HepG2 (cell line): ENCODE measurements around the gene ELAVL3. TPM values are rescaled to one million over a fixed set of nuclear protein-coding genes. Genes with fewer than 3 reads are reported as not detected.

Experiments
- AHR ChIP-seq: IDR thresholded peaks from 2 replicates; pipeline ENCODE4 v1.6.1; 2018; ENCODE audit warnings: missing genetic modification reagents, missing compliant biosample characterization
- DMTF1 ChIP-seq: sonication (generic); formaldehyde crosslinking; IDR thresholded peaks from 2 replicates; pipeline ENCODE4 v1.4.0; 2020; ENCODE audit warnings: mild to moderate bottlenecking, missing genetic modification reagents
- ELF1 ChIP-seq: sonication (generic); formaldehyde crosslinking; IDR thresholded peaks from 2 replicates; pipeline ENCODE4 v1.4.0; 2020; ENCODE audit warnings: missing genetic modification reagents
- HDAC6 ChIP-seq: fragments of 200-600 bp; sonication (generic); IDR thresholded peaks from 2 replicates; pipeline ENCODE4 v1.7.0; 2017; ENCODE audit warnings: mild to moderate bottlenecking, antibody characterized with exemption, low read length, low read depth
- KAT7 ChIP-seq: IDR thresholded peaks from 2 replicates; pipeline ENCODE4 v1.6.1; 2018; ENCODE audit warnings: borderline replicate concordance, missing compliant biosample characterization
- KDM5A ChIP-seq: fragments of 200-600 bp; sonication (generic); IDR thresholded peaks from 2 replicates; pipeline ENCODE4 v1.7.0; 2018; ENCODE audit warnings: antibody characterized with exemption, mild to moderate bottlenecking, low read length, borderline replicate concordance
- MIER3 ChIP-seq: IDR thresholded peaks from 2 replicates; pipeline ENCODE4 v1.6.1; 2016; ENCODE audit warnings: missing compliant biosample characterization, borderline replicate concordance
- NFATC3 ChIP-seq: sonication (generic); formaldehyde crosslinking; IDR thresholded peaks from 2 replicates; pipeline ENCODE4 v1.5.1; 2020; ENCODE audit warnings: mild to moderate bottlenecking, missing genetic modification reagents
- SRSF9 ChIP-seq: fragments of 200-400 bp; formaldehyde crosslinking; IDR thresholded peaks from 2 replicates; pipeline ENCODE4 v1.6.1; 2018; ENCODE audit warnings: borderline replicate concordance, mild to moderate bottlenecking, low read depth, low read length; ENCODE audit not compliant: insufficient read depth, poor library complexity, severe bottlenecking
- TAF15 ChIP-seq: fragments of 200-400 bp; formaldehyde crosslinking; IDR thresholded peaks from one replicate; pipeline ENCODE4 v1.6.1; 2018; ENCODE audit warnings: mild to moderate bottlenecking, low read depth, low read length; ENCODE audit not compliant: poor library complexity, severe bottlenecking
- TERF1 ChIP-seq: sonication (generic); formaldehyde crosslinking; IDR thresholded peaks from 2 replicates; pipeline ENCODE4 v1.8.0; 2022; ENCODE audit warnings: mild to moderate bottlenecking, missing genetic modification reagents, moderate library complexity
- ZBTB40 ChIP-seq, 2 experiments: fragments of 450-650 bp in 1 of 2; sonication (generic) in 1 of 2; formaldehyde crosslinking in 1 of 2; IDR thresholded peaks; 2 replicates each; pipeline versions ENCODE4 v1.6.1 to v1.8.0; 2016 to 2022; ENCODE audit warnings: antibody characterized with exemption in 1 of 2, mild to moderate bottlenecking in 1 of 2, missing genetic modification reagents in 1 of 2
- ZFP37 ChIP-seq: sonication (generic); formaldehyde crosslinking; IDR thresholded peaks from 2 replicates; pipeline ENCODE4 v1.4.0; 2020; ENCODE audit warnings: missing genetic modification reagents, borderline replicate concordance
- ZMAT3 ChIP-seq: sonication (generic); formaldehyde crosslinking; conservative IDR thresholded peaks from 2 replicates; pipeline ENCODE4 v1.7.0; 2021; ENCODE audit warnings: missing genetic modification reagents
- ZNF790 ChIP-seq: sonication (generic); formaldehyde crosslinking; IDR thresholded peaks from 2 replicates; pipeline ENCODE4 v1.8.0; 2022; ENCODE audit warnings: missing genetic modification reagents, mild to moderate bottlenecking, borderline replicate concordance
- polyA plus RNA-seq, 8 experiments: library from polyadenylated mRNA; depleted of rRNA in 3 of 8; stranded (reverse) in 7 of 8; unstranded in 1 of 8; fragments of >200 nt; fragmentation: Illumina TruSeq in 4 of 8; extraction: Trizol in 4 of 8; gene quantifications; 2 replicates each; pipeline versions ENCODE4 v1.2.1 to v1.2.3, GENCODE V29; 2011 to 2016; ENCODE audit warnings: low read depth in 4 of 8, missing spikeins in 1 of 8, mixed read lengths in 1 of 8; ENCODE audit not compliant: insufficient read depth in 1 of 8
- total RNA-seq, 5 experiments: library from RNA; depleted of rRNA; stranded (reverse); fragments of >200 nt; fragmentation: Illumina TruSeq; extraction: Trizol; gene quantifications; 2 replicates each; pipeline ENCODE4 v1.2.3, GENCODE V29; 2016; ENCODE audit warnings: low read depth in 1 of 5

The ELAVL3 gene
- total and polyA plus RNA-seq, 2 of the 13 experiments (the other 11 are each of a cell fraction or from before 2014, with no cell fraction given): 0.03 TPM; not detected in 1

GRCh38 chr19:11482384-11483050 is 1.7 kb upstream of the ELAVL3 start (continued):
- TF ChIP-seq SRSF9 (no peak), TERF1 (no peak), ZBTB40 (IDR thresholded peaks at IDR 0.05) (no peak), ZBTB40 (CRISPR knock-in tag; IDR thresholded peaks at IDR 0.05) (no peak; the same call in 1 of the 2 replicates), ZMAT3 (CRISPR knock-in tag) (no peak), KDM5A (no peak), MIER3 (peak; percentile 32; the same call in 1 of the 2 replicates), DMTF1 (no peak), KAT7 (CRISPR knock-in tag) (no peak), ZNF790 (CRISPR knock-in tag) (no peak), ELF1 (CRISPR knock-in tag) (no peak), AHR (0 out of 2 replicates have a peak, but pooled peaks have one; percentile 49), ZFP37 (CRISPR knock-in tag) (peak; percentile 74; the same call in 1 of the 2 replicates), NFATC3 (no peak), HDAC6 (no peak), TAF15 (no peak)
